ENCODE measurements around the gene ZNF782. TPM values are rescaled to one million over a fixed set of nuclear protein-coding genes. Genes with fewer than 3 reads are reported as not detected.

The ZNF782 gene
- total and polyA plus RNA-seq, 2 of the 8 experiments (the other 6 are each of a cell fraction or from before 2014, with no cell fraction given): 1.4 to 7.4 TPM

GRCh38 chr9:96784021-96784420 is 70.3 kb downstream of the ZNF782 start:
- no peak overlapping the region for H3K23ac ChIP-seq (ENCODE audit: insufficient read length)
- H2BK12ac ChIP-seq (ENCODE audit: low read depth, low read length): no peak overlapping the region
- H3K27ac ChIP-seq (ENCODE audit: low read depth, low read length): no peak overlapping the region
- no peak overlapping the region for H3K18ac ChIP-seq (ENCODE audit: extremely low read depth, low read length)
- no peak overlapping the region for H4K5ac ChIP-seq (ENCODE audit: insufficient read length, low read depth, low read length)
- no peak overlapping the region for H3K56ac ChIP-seq (replicated peaks; ENCODE audit: insufficient read length, low read depth, low read length)
- no peaks in the 10 kb centered on the region for H3K79me2 ChIP-seq (ENCODE audit: control insufficient read depth in 1 of 2, insufficient read depth in 2 of 2, low read length in 2 of 2)
- no peak overlapping the region for H4K91ac ChIP-seq (replicated peaks; ENCODE audit: insufficient read length, low read length)
- H3K9me3 ChIP-seq (ENCODE audit: insufficient read depth in 2 of 2, low read depth in 1 of 2, low read length in 1 of 2): 0 out of 4 replicates have a peak, but pooled peaks cover 6% of the 10 kb centered on the region in 2 experiments
- H3K36me3 ChIP-seq (ENCODE audit: control insufficient read depth in 2 of 4, insufficient read depth in 4 of 4, low read length in 3 of 4): no peaks in the 10 kb centered on the region
- H3K14ac ChIP-seq (ENCODE audit: insufficient read length): no peak overlapping the region
- H2BK5ac ChIP-seq (ENCODE audit: low read depth, low read length): no peak overlapping the region
- DNase-seq (ENCODE audit: low read depth in 1 of 2, low spot score in 2 of 2) (no peak), FAIRE-seq (no peak)
- H4K8ac ChIP-seq (ENCODE audit: extremely low read depth, insufficient read depth, low read length): no peak overlapping the region
- no peak overlapping the region for H2BK120ac ChIP-seq (replicated peaks; ENCODE audit: low read depth, low read length)
- no peaks in the 10 kb centered on the region for H3K27me3 ChIP-seq (replicated peaks in 1 of 4; ENCODE audit: control insufficient read depth in 3 of 4, extremely low read depth in 1 of 4, insufficient read depth in 3 of 4, low read length in 3 of 4)
- ChIA-PET POLR2A (ENCODE audit: partially characterized antibody) (no interaction called here), CTCF (ENCODE audit: partially characterized antibody) (no interaction called here)
- no peak overlapping the region for H2BK20ac ChIP-seq (ENCODE audit: low read length)
- no peak overlapping the region for H3K4me2 ChIP-seq (ENCODE audit: insufficient read depth in 1 of 2, low read depth in 2 of 2, low read length in 2 of 2)
- peaks cover 0 to 2% (median 0%) of the 10 kb centered on the region in 4 experiments; a peak in 1 of 7 replicates for H3K4me1 ChIP-seq (replicated peaks in 1 of 4; ENCODE audit: control insufficient read depth in 3 of 4, insufficient read depth in 4 of 4, low read length in 3 of 4)
- no peak overlapping the region for H3K4me3 ChIP-seq (ENCODE audit: extremely low read depth in 1 of 4, insufficient read depth in 2 of 4, low read depth in 3 of 4, low read length in 4 of 4)
- no peaks in the 10 kb centered on the region for H4K20me1 ChIP-seq (replicated peaks in 1 of 2; ENCODE audit: control insufficient read depth in 1 of 2, insufficient read depth in 2 of 2, low read length in 2 of 2)
- whole genome bisulfite sequencing, 2 experiments (ENCODE audit: extremely low coverage in 1 of 2, insufficient coverage in 1 of 2, insufficient read length in 1 of 2, insufficient replicate concordance in 2 of 2, low coverage in 1 of 2, low lambda C conversion rate in 2 of 2, missing lambda C conversion rate in 1 of 2): 93% methylated on average over 3 of the region's 3 CpGs; no CpG with 5 or more reads in 1 of the 2 experiments
- no peak overlapping the region for H3K4ac ChIP-seq (replicated peaks; ENCODE audit: insufficient read length, low read depth, low read length)
- no peak overlapping the region for H2BK15ac ChIP-seq (ENCODE audit: low read length)
- H2AK5ac ChIP-seq (ENCODE audit: low read depth, low read length): no peak overlapping the region
- no peaks in the 10 kb centered on the region for H3K79me1 ChIP-seq (ENCODE audit: low read depth, low read length)
- H3K9ac ChIP-seq (replicated peaks in 1 of 4; ENCODE audit: extremely low read depth in 1 of 4, low read depth in 3 of 4, low read length in 3 of 4): no peak overlapping the region
- no peaks in the 10 kb centered on the region; the same call in 1 of the 2 replicates for H3K23me2 ChIP-seq (ENCODE audit: low read depth, low read length)
- no peak for TF ChIP-seq KDM5A (IDR thresholded peaks at IDR 0.05; ENCODE audit: low read length)
- TF ChIP-seq POU5F1 (IDR thresholded peaks at IDR 0.05; ENCODE audit: low read depth, low read length): no peak
- TF ChIP-seq JUND (IDR thresholded peaks at IDR 0.05; ENCODE audit: low read length): no peak
- no peak overlapping the region for H2AFZ ChIP-seq (ENCODE audit: low read length)
